Calu3 (cell line): ENCODE data around the gene DCLK2. TPM values are rescaled to one million over a fixed set of nuclear protein-coding genes. Genes with fewer than 3 reads are reported as not detected.

Experiments
- BruUV-seq: library from RNA; stranded (reverse); fragments of 400-500 nt; replicated peaks from 2 replicates; lab custom pipeline; 2021; lab: Mats Ljungman, UMichigan
- CTCF ChIA-PET: fragments of 300-600 bp; sonication (Branson Sonifier 250); formaldehyde crosslinking; loops from one replicate; lab custom pipeline; 2022; ENCODE audit warnings: antibody characterized with exemption; lab: Charles Lee
- DNase-seq: peaks from one replicate; pipeline ENCODE4 v3.0.0; 2022
- H3K27ac Mint-ChIP-seq: one replicate; pipeline ENCODE4 v1.8.0; 2022; ENCODE audit warnings: mixed read lengths; ENCODE audit not compliant: unreplicated experiment
- H3K27me3 Mint-ChIP-seq: one replicate; pipeline ENCODE4 v1.8.0; 2022; ENCODE audit warnings: mixed read lengths; ENCODE audit not compliant: unreplicated experiment
- H3K36me3 Mint-ChIP-seq: one replicate; pipeline ENCODE4 v1.8.0; 2022; ENCODE audit warnings: mild to moderate bottlenecking, moderate library complexity, mixed read lengths; ENCODE audit not compliant: insufficient read depth, unreplicated experiment
- H3K4me1 Mint-ChIP-seq: one replicate; pipeline ENCODE4 v1.8.0; 2022; ENCODE audit warnings: mild to moderate bottlenecking, low read depth, mixed read lengths; ENCODE audit not compliant: unreplicated experiment
- H3K4me3 Mint-ChIP-seq: one replicate; pipeline ENCODE4 v1.8.0; 2022; ENCODE audit warnings: mild to moderate bottlenecking, low read depth, moderate library complexity, mixed read lengths; ENCODE audit not compliant: unreplicated experiment
- H3K9me3 Mint-ChIP-seq: one replicate; pipeline ENCODE4 v1.8.0; 2022; ENCODE audit warnings: low read depth, mixed read lengths; ENCODE audit not compliant: unreplicated experiment
- intact Hi-C: fragments of 100-400 bp; cut with micrococcal nuclease; formaldehyde crosslinking; loops from one replicate; pipeline ENCODE4 v1.10.0; 2022; ENCODE audit not compliant: unreplicated experiment
- total RNA-seq: library from RNA; stranded (reverse); gene quantifications from 2 replicates; pipeline ENCODE4 v1.2.3, GENCODE V29; 2022
- TF ChIP-seq, protein P1 (sequence below): fragments of 200-600 bp; IDR thresholded peaks from one replicate; pipeline ENCODE4 v1.8.0; 2022; ENCODE audit warnings: antibody characterized with exemption; ENCODE audit not compliant: unreplicated experiment

The DCLK2 gene
- total RNA-seq, 1 experiment from 2014 or later: 0.31 TPM

DNA sequence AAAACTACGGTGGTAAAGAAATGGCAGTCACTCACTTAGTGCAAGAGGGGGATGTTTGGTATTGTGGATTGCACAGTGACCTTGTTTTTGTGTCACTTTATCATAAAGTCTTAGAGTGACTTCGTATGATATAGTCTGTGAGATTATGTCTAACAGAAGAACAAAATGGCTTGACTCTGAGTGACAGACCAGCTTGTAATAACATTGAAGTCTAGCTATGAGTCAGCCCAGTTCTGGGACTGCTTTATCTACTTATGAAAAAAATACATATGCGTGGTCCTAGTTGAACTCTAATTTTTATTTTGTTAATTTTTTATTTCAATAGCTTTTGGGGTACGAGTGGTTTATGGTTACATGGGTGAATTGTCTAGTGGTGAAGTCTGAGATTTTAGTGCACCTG, 20.0 kb downstream of the DCLK2 start:
- no peak overlapping the region for H3K27ac Mint-ChIP-seq
- intact Hi-C loops: no loop called here
- no peak for DNase-seq
- no peaks in the 10 kb centered on the region for H3K9me3 Mint-ChIP-seq
- TF ChIP-seq, protein P1, sequence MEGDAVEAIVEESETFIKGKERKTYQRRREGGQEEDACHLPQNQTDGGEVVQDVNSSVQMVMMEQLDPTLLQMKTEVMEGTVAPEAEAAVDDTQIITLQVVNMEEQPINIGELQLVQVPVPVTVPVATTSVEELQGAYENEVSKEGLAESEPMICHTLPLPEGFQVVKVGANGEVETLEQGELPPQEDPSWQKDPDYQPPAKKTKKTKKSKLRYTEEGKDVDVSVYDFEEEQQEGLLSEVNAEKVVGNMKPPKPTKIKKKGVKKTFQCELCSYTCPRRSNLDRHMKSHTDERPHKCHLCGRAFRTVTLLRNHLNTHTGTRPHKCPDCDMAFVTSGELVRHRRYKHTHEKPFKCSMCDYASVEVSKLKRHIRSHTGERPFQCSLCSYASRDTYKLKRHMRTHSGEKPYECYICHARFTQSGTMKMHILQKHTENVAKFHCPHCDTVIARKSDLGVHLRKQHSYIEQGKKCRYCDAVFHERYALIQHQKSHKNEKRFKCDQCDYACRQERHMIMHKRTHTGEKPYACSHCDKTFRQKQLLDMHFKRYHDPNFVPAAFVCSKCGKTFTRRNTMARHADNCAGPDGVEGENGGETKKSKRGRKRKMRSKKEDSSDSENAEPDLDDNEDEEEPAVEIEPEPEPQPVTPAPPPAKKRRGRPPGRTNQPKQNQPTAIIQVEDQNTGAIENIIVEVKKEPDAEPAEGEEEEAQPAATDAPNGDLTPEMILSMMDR: no peak
- CTCF ChIA-PET: no interaction called here
- no peaks in the 10 kb centered on the region for H3K36me3 Mint-ChIP-seq
- no peak overlapping the region for H3K4me3 Mint-ChIP-seq
- no peaks in the 10 kb centered on the region for H3K27me3 Mint-ChIP-seq
- no peaks in the 10 kb centered on the region for H3K4me1 Mint-ChIP-seq
- BruUV-seq: no TSS peak

DNA sequence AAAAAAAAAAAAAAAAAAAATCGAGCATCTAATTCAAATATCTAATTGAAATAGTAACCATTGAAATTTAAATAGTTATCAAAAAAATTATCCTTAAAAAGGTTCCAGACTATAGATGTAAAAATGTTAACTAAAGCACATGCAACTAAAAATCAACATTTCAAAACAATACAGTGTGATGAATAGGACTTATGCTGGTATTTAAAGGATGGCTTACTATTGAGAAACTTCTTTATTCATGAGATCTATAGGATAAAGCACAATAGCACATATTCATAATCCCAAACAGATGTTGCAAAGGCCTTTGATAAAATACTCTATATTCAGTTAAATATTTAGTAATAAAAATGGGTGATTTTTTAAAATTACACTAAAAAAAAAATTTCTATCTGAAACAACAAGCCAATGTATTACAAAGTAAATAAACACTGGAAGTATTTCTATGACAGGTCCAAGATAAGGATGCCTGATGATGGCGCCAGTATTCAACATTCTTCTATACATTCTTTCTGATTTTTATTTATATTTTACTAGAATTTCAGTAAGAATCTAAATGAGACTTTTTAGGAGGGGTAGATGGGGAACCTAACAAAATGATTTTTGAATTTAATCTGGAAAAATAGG, 26.3 kb downstream of the DCLK2 start:
- CTCF ChIA-PET: no interaction called here
- no peaks in the 10 kb centered on the region for H3K9me3 Mint-ChIP-seq
- BruUV-seq: no TSS peak
- DNase-seq: no peak
- intact Hi-C loops: no loop called here
- TF ChIP-seq, protein P1: no peak
- no peaks in the 10 kb centered on the region for H3K4me1 Mint-ChIP-seq
- H3K4me3 Mint-ChIP-seq: no peak overlapping the region
- H3K27ac Mint-ChIP-seq: no peak overlapping the region
- no peaks in the 10 kb centered on the region for H3K36me3 Mint-ChIP-seq
- no peaks in the 10 kb centered on the region for H3K27me3 Mint-ChIP-seq

GRCh38 chr4:150106886-150107285, 28.6 kb downstream of the DCLK2 start:
- no peak for DNase-seq
- no peaks in the 10 kb centered on the region for H3K36me3 Mint-ChIP-seq
- BruUV-seq: no TSS peak
- TF ChIP-seq, protein P1: no peak
- CTCF ChIA-PET: no interaction called here
- H3K9me3 Mint-ChIP-seq: no peaks in the 10 kb centered on the region
- no peaks in the 10 kb centered on the region for H3K27me3 Mint-ChIP-seq
- H3K27ac Mint-ChIP-seq: no peak overlapping the region
- H3K4me1 Mint-ChIP-seq: no peaks in the 10 kb centered on the region
- intact Hi-C loops: no loop called here
- no peak overlapping the region for H3K4me3 Mint-ChIP-seq

- TF ChIP-seq, protein P1: no peak
- CTCF ChIA-PET: no interaction called here
- Mint-ChIP-seq H3K36me3 (no peaks in the 10 kb centered on the region), H3K27me3 (no peaks in the 10 kb centered on the region), H3K27ac (no peak overlapping the region), H3K9me3 (no peaks in the 10 kb centered on the region), H3K4me3 (no peak overlapping the region), H3K4me1 (no peaks in the 10 kb centered on the region)
- intact Hi-C loops: no loop called here
- no peak for DNase-seq
- no TSS peak for BruUV-seq
These were observed 30.4 kb downstream of the DCLK2 start for GRCh38 chr4:150108691-150109090.
